Left lung (tissue), 10 donors: Measurements from ENCODE around the gene COQ4. TPM values are rescaled to one million over a fixed set of nuclear protein-coding genes. Genes with fewer than 3 reads are reported as not detected.

Experiments used
- ATAC-seq: fragments of 200-7000 bp; cut with Tn5 transposase; one replicate; pipeline ENCODE4 v1.9.1; 2020; ENCODE audit warnings: moderate library complexity
- DNase-seq, 4 donors: peaks; one replicate each; pipeline ENCODE4 v3.0.0-alpha.2; 2013 to 2020
- H3K27ac ChIP-seq, 2 donors: fragments of 200-600 bp; sonication (generic) in 1 of 2; one replicate each; pipeline versions ENCODE4 v1.5.0 to v1.8.0; 2020 to 2021
- H3K27me3 ChIP-seq, 2 donors: fragments of 200-600 bp; sonication (generic) in 1 of 2; one replicate each; pipeline versions ENCODE4 v1.5.0 to v1.8.0; 2020 to 2021
- H3K36me3 ChIP-seq, 2 donors: fragments of 200-600 bp; sonication (generic) in 1 of 2; one replicate each; pipeline versions ENCODE4 v1.5.0 to v1.8.0; 2020 to 2021
- H3K4me1 ChIP-seq, 2 donors: fragments of 200-600 bp; one replicate each; pipeline ENCODE4 v1.8.0; 2021
- H3K4me3 ChIP-seq, 2 donors: fragments of 200-600 bp; sonication (generic) in 1 of 2; one replicate each; pipeline versions ENCODE4 v1.5.0 to v1.8.0; 2020 to 2021; ENCODE audit warnings: mild to moderate bottlenecking in 1 of 2
- H3K9me3 ChIP-seq, 2 donors: fragments of 200-600 bp; sonication (generic) in 1 of 2; one replicate each; pipeline versions ENCODE4 v1.5.0 to v1.8.0; 2020 to 2021
- intact Hi-C, 2 donors: fragments of 100-400 bp; cut with DNase I; formaldehyde crosslinking; loops; one replicate each; pipeline versions ENCODE4 v1.11.2 to v1.14.2; 2022
- polyA plus RNA-seq, 6 donors: library from polyadenylated mRNA; unstranded; fragments of 120-200 nt; gene quantifications; one replicate each; pipeline ENCODE4 v1.2.1, GENCODE V29; 2013; ENCODE audit not compliant: insufficient read length in 6 of 6
- total RNA-seq, 2 donors: library from RNA; stranded (reverse); fragmentation: NEBNext Ultra II Directional; extraction: Animal tissue kit (Norgen Biotek cat#: 25700); gene quantifications; one replicate each; pipeline ENCODE4 v1.2.1, GENCODE V29; 2021
- TF ChIP-seq, protein P1 (sequence below), 2 donors: fragments of 200-600 bp; sonication (generic) in 1 of 2; IDR thresholded peaks; one replicate each; pipeline versions ENCODE4 v1.5.0 to v1.8.0; 2021; ENCODE audit warnings: antibody characterized with exemption in 2 of 2
- donor health status: DM: no; HTN: yes; CAD: no.
- donor health status: DM: no; HTN: no; CAD: no.

COQ4 gene
- total and polyA plus RNA-seq, 8 donors, result 35.5 to 77.1 (median 61.4) TPM

DNA sequence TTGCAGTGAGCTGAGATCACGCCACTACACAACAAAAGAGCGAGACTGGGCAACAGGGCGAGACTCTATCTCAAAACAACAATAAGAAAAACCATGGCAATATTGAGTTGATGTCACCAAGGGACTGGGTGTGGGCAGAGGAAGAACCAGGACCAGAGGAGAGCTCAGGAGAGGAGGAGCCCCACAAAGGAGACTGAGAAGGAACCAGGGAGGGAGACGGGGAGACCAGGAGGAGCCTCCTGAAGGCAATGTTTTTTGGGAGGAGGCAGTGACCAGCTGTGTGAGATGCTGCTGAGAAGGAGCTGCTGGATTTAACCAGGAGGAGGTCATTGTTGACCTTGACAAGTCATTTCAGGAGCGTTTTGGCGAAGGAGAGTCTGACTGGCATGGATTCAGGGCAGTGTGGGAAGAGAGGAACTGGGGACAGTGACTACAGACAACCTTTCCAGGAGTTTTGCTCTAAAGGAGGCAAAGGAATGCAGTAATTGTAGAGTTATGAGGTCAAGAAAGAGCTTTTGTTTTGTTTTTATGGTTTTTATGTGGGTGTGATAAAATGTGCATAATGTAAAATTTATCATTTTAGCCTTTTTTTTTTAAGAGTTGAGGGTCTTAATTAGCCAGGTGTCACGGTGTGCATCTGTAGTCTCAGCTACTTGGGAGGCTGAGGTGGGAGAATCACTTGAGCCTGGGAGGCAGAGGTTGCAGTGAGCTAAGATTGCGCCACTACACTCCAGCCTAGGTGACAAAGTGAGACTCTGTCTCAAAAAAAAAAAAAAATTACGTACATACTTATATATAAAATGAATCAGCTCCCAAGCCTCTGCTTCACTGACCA is 18.3 kb upstream of the COQ4 start:
- H3K9me3 ChIP-seq, result no peaks in the 10 kb centered on the region
- peaks cover 0 to 17% of the 10 kb centered on the region in 2 donors for H3K36me3 ChIP-seq
- no peaks in the 10 kb centered on the region for H3K27me3 ChIP-seq
- TF ChIP-seq, protein P1, sequence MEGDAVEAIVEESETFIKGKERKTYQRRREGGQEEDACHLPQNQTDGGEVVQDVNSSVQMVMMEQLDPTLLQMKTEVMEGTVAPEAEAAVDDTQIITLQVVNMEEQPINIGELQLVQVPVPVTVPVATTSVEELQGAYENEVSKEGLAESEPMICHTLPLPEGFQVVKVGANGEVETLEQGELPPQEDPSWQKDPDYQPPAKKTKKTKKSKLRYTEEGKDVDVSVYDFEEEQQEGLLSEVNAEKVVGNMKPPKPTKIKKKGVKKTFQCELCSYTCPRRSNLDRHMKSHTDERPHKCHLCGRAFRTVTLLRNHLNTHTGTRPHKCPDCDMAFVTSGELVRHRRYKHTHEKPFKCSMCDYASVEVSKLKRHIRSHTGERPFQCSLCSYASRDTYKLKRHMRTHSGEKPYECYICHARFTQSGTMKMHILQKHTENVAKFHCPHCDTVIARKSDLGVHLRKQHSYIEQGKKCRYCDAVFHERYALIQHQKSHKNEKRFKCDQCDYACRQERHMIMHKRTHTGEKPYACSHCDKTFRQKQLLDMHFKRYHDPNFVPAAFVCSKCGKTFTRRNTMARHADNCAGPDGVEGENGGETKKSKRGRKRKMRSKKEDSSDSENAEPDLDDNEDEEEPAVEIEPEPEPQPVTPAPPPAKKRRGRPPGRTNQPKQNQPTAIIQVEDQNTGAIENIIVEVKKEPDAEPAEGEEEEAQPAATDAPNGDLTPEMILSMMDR (IDR thresholded peaks at IDR 0.05), result no peak
- ATAC-seq (no peak), DNase-seq (no peak)
- no peak overlapping the region for H3K27ac ChIP-seq
- H3K4me1 ChIP-seq, result no peaks in the 10 kb centered on the region
- no peak overlapping the region for H3K4me3 ChIP-seq
- intact Hi-C loops, result no loop called here

- ATAC-seq, result no peak
- intact Hi-C loops, result no loop called here
- no peak overlapping the region for H3K27ac ChIP-seq
These were observed 17.7 kb upstream of the COQ4 start for GRCh38 chr9:128304971-128305288.

GRCh38 chr9:128309551-128309950 is 13.1 kb upstream of the COQ4 start:
- TF ChIP-seq, protein P1 (IDR thresholded peaks at IDR 0.05), result no peak
- Histone ChIP-seq H3K27ac (no peak overlapping the region), H3K4me1 (no peaks in the 10 kb centered on the region), H3K36me3 (peaks cover 0 to 67% of the 10 kb centered on the region in 2 donors), H3K9me3 (no peaks in the 10 kb centered on the region), H3K4me3 (no peak overlapping the region), H3K27me3 (no peaks in the 10 kb centered on the region)
- ATAC-seq (no peak), DNase-seq (no peak)
- intact Hi-C loops, result no loop called here

More at GRCh38 chr9:128304971-128305288, 17.7 kb upstream of the COQ4 start:
- DNase-seq, result no peak
- Histone ChIP-seq H3K9me3 (no peaks in the 10 kb centered on the region), H3K27me3 (no peaks in the 10 kb centered on the region), H3K36me3 (peaks cover 0 to 23% of the 10 kb centered on the region in 2 donors), H3K4me1 (no peaks in the 10 kb centered on the region), H3K4me3 (no peak overlapping the region)
- TF ChIP-seq, protein P1 (IDR thresholded peaks at IDR 0.05), result no peak

DNA sequence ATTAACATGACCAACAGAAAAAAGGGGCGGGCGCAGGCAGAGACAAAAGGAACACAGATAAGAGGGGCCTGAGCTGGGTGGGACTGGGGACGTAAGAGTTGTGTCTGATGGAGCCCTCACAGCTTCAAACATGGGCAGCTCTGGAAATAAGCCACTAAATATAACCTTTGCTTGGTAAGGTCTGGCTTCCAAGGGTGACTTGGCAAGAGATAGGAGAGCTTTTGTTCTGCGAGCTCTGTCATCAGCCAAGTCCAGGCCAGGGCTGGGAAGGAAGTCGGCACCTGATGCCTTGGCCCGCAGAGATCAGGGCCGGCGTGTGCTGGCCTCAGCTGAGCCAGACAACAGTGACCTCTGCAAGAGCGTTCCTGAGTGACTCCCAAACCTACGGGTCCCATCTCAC is 12.2 kb upstream of the COQ4 start:
- Histone ChIP-seq H3K27ac (no peak overlapping the region), H3K36me3 (peaks cover 0 to 76% of the 10 kb centered on the region in 2 donors), H3K9me3 (no peaks in the 10 kb centered on the region), H3K4me3 (no peak overlapping the region), H3K4me1 (no peaks in the 10 kb centered on the region), H3K27me3 (no peaks in the 10 kb centered on the region)
- intact Hi-C loops, result no loop called here
- ATAC-seq (no peak), DNase-seq (no peak)
- TF ChIP-seq, protein P1 (IDR thresholded peaks at IDR 0.05), result no peak

DNA sequence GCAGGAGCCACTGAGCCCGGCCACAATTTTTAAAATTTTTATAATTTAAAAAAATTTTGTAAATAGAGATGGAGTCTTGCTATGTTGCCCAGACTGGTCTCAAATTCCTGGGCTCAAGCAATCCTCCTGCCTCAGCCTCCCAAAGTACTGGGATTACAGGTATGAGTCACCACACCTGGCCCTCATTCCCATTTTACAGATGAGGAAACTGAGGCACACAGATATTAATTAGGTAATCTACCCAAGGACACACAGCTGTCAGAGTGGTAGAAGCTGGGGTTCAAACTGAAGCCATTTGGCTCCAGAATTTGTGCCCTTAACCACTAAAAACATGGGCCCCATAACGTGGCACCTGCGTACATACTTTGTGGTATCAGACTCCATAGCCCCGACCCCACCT is 7.9 kb upstream of the COQ4 start:
- no peak overlapping the region for H3K4me3 ChIP-seq
- TF ChIP-seq, protein P1 (IDR thresholded peaks at IDR 0.05), result no peak
- H3K4me1 ChIP-seq, result no peaks in the 10 kb centered on the region
- H3K36me3 ChIP-seq, result peaks cover 0 to 94% of the 10 kb centered on the region in 2 donors
- no peak for ATAC-seq
- H3K27ac ChIP-seq, result no peak overlapping the region
- no peaks in the 10 kb centered on the region for H3K27me3 ChIP-seq
- intact Hi-C loops, result no loop called here
- DNase-seq, result no peak
- no peaks in the 10 kb centered on the region for H3K9me3 ChIP-seq
